Urinary bladder (tissue), 4 donors: Measurements from ENCODE around the gene TBC1D13. TPM values are rescaled to one million over a fixed set of nuclear protein-coding genes. Genes with fewer than 3 reads are reported as not detected.

Experiments used
- DNase-seq: peaks from one replicate; pipeline ENCODE4 v3.0.0-alpha.2; 2015; ENCODE audit errors: extremely low spot score
- H3K27ac ChIP-seq: one replicate; pipeline ENCODE4 v1.5.1; 2013; ENCODE audit warnings: low read depth, mild to moderate bottlenecking, moderate library complexity
- H3K36me3 ChIP-seq: one replicate; pipeline ENCODE4 v1.6.1; 2013; ENCODE audit warnings: mild to moderate bottlenecking, moderate library complexity; ENCODE audit not compliant: insufficient read depth
- H3K4me1 ChIP-seq: one replicate; pipeline ENCODE4 v1.6.1; 2013; ENCODE audit warnings: mild to moderate bottlenecking, moderate library complexity; ENCODE audit not compliant: insufficient read depth
- H3K4me3 ChIP-seq: one replicate; pipeline ENCODE4 v1.5.1; 2013; ENCODE audit warnings: low read depth, low read length
- WGBS: extraction: QIAGEN DNeasy Blood & Tissue Kit; methylation state at CpG from one replicate; pipeline ENCODE4 v1.1.7; 2013; 5-methylcytosine and 5-hydroxymethylcytosine counted together
- polyA plus RNA-seq: library from polyadenylated mRNA; stranded (reverse); fragments of 200-250 nt; gene quantifications from one replicate; pipeline ENCODE4 v1.2.3, GENCODE V29; 2013
- total RNA-seq: library from RNA; depleted of rRNA; stranded (reverse); fragments of >200 nt; gene quantifications from one replicate; pipeline ENCODE4 v1.2.3, GENCODE V29; 2014
- donor health status: healthy with polysubstance abuse.
- donor health status: healthy.

Gene TBC1D13
- total and polyA plus RNA-seq, 2 donors = 8.2 to 22.5 TPM

DNA sequence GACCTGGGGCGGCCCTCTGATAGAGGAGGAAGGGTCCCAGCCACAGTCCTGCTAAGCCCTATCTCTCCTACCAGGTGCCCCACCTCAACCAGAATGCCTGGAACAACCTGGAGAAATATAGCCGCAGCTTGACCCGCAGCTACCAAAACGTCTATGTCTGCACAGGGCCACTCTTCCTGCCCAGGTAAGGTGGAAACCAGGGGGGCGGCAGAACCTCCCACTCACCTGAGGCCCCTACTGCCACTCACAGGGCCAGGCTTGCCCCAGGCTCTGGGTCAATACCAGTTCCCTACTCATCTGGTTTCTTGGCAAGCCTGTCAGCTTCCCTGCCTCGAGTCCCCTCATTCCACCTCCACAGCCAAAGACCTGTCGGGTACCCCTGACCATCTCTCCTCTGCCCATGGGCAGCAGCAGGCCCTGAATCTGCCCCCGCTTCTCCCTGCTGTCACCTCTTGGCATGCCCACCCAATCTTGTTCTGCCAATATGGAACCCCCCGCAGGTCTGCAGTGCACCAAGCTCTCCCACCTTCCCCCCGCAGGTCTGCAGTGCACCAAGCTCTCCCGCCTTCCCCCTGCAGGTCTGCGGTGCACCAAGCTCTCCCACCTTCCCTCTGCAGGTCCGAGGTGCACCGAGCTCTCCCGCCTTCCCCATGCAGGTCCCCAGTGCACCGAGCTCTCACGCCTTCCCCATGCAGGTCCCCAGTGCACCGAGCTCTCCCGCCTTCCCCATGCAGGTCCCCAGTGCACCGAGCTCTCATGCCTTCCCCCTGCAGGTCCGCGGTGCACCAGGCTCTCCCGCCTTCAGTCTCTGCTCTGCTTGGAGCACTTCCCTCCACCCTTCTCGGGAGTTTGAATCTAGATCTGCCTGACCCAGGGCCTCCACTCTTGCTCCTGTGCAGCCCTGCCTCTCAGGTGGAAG, 33.9 kb downstream of the TBC1D13 start:
- no peak overlapping the region for H3K27ac ChIP-seq
- WGBS = 89% methylated on average over 24 of the region's 24 CpGs
- H3K4me3 ChIP-seq = no peak overlapping the region
- peaks cover 6% of the 10 kb centered on the region for H3K36me3 ChIP-seq
- no peak for DNase-seq
- no peaks in the 10 kb centered on the region for H3K4me1 ChIP-seq

DNA sequence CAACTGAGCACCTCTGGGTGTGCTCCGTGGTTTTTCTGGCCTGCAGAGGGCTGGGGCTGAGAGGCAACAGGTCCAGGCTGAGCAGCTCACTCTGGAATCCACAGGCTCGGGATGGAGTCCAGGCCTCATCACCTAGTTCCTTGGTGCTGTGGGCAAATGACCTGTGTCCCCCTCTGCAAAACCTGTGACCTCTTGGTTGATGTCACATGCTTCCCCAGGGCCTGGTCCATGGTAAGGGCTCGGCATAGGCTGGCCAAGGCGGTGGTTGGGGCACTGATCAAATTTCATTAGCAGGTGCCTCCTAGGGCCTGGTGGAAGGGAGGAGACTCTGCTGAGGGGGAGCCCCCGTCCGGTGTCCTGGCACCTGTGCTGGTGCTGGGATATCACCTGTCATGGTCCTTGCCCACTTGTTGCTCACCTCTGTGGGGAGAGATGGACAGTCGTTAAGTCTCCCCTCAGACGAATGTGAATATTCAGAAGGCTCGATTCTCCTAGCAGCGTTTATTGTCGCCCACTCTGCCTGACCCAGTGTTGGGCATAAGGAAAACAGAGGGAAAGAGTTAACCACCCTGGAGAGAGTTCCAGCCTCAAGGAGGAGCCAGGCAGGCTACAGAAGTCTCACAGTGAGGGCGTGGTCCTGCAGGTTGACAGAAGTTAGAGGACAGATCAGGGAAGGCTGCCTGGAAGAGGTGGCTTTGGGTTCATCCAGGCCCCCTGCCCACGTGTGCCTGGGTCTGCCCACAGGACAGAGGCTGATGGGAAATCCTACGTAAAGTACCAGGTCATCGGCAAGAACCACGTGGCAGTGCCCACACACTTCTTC, 34.7 kb downstream of the TBC1D13 start:
- whole genome bisulfite sequencing = 90% methylated on average over 16 of the region's 16 CpGs
- no peaks in the 10 kb centered on the region for H3K4me1 ChIP-seq
- DNase-seq = no peak
- H3K27ac ChIP-seq = no peak overlapping the region
- H3K4me3 ChIP-seq = no peak overlapping the region
- peaks cover 6% of the 10 kb centered on the region for H3K36me3 ChIP-seq

DNA sequence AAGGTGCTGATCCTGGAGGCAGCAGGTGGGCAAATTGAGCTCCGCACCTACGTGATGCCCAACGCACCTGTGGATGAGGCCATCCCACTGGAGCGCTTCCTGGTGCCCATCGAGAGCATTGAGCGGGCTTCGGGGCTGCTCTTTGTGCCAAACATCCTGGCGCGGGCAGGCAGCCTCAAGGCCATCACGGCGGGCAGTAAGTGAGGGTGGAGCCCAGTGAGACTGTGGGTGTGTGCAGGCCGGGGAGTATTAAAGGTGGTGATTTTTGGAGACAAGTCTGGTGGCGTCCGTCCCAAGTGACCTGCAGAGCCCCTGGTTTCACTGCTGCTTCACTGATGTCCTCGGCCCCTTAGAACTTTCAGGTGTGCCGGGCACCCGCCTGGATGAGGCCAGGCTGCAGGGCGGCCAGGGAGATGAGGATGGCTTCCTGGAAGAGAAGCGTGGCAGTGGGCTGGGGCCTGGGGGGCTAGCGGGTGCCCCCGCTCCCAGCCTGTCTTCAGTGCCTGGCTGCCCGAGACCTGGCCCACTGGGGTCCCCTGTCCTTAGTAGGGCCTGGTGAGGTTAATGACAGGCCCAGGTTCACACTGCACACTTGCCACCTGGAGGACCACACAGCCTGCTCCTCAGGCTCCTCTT, 35.5 kb downstream of the TBC1D13 start:
- 93% methylated on average over 22 of the region's 22 CpGs for WGBS
- H3K4me3 ChIP-seq = no peak overlapping the region

DNA sequence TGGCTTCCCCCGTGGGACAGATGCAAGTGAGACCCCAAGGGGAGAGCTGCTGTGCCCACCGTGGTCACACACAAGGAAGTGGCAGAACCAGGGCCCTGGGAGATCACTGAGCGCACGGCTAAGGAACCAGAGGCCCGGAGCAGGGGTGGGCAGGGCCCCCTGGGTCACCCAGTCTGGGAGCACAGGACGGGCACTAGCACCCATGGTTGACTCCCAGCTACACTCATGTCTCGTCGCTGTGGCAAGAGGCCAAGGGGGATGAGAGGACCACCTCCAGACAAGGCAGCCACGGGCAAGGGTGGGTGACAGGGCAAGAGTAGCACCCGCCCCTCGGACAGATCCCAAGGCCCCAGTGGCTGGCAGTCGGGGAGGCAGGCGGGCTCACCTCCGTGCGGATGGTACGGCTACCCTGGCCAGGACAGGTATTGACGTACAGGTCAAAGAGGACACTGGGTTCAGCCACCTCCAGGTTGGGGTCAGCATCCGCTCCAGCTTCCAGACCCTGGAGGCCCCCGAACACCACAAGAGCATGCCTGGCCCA, 36.4 kb downstream of the TBC1D13 start:
- H3K36me3 ChIP-seq = peaks cover 6% of the 10 kb centered on the region
- H3K27ac ChIP-seq = no peak overlapping the region
- H3K4me3 ChIP-seq = no peak overlapping the region
- no peak for DNase-seq
- H3K4me1 ChIP-seq = no peaks in the 10 kb centered on the region
- WGBS = 87% methylated on average over 19 of the region's 19 CpGs

More for the DNA sequence above, 35.5 kb downstream of the TBC1D13 start:
- DNase-seq = no peak
- no peaks in the 10 kb centered on the region for H3K4me1 ChIP-seq
- peaks cover 6% of the 10 kb centered on the region for H3K36me3 ChIP-seq
- H3K27ac ChIP-seq = no peak overlapping the region

DNA sequence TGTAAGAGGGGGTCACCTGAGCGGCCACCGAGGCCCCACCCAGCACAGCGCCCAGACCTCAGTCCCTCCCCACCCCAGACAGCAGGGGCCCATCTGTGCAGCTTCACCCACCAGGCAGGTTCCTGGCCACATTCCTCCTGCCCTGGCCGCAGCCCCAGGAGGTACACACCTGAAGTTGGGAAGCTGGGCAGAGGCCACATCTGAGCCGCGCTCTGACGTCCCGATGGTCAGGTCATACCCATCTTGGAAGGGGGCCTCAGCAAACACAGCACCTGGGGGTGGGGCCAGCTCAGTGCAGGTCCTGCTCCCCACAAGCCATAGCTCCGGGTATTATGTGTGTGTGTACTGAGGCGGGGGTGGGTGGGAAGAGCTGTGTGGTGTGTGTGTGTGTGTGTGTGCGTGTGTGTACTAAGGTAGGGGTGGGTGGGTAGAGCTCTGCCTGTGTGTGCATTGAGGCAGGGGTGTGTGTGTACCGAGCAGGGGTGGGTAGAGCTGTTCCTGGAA, 36.9 kb downstream of the TBC1D13 start:
- peaks cover 6% of the 10 kb centered on the region for H3K36me3 ChIP-seq
- 83% methylated on average over 12 of the region's 12 CpGs for WGBS
- H3K4me3 ChIP-seq = no peak overlapping the region
- DNase-seq = no peak
- no peak overlapping the region for H3K27ac ChIP-seq
- no peaks in the 10 kb centered on the region for H3K4me1 ChIP-seq

DNA sequence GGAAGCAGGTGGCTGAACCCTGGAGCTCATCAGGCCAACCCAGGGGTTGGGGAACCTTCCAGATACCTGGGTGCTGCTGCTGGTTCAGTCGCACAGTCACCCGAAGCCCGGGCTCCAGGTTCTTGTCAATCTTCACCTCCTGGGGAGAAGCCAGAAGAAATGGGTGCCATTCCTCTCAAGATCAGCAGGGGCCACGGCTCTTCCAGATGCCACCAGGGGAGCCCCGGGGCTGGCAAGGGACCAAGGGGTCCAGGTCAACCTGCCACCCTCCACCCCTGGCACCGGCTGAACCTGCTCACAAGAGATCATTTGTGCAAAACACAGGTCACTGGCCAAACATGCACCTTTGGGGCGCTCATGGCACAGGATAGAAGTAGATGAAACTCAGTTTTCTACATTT, 37.9 kb downstream of the TBC1D13 start:
- Histone ChIP-seq H3K27ac (no peak overlapping the region), H3K36me3 (peaks cover 6% of the 10 kb centered on the region), H3K4me1 (no peaks in the 10 kb centered on the region), H3K4me3 (no peak overlapping the region)
- WGBS = 89% methylated on average over 7 of the region's 7 CpGs
- no peak for DNase-seq

DNA sequence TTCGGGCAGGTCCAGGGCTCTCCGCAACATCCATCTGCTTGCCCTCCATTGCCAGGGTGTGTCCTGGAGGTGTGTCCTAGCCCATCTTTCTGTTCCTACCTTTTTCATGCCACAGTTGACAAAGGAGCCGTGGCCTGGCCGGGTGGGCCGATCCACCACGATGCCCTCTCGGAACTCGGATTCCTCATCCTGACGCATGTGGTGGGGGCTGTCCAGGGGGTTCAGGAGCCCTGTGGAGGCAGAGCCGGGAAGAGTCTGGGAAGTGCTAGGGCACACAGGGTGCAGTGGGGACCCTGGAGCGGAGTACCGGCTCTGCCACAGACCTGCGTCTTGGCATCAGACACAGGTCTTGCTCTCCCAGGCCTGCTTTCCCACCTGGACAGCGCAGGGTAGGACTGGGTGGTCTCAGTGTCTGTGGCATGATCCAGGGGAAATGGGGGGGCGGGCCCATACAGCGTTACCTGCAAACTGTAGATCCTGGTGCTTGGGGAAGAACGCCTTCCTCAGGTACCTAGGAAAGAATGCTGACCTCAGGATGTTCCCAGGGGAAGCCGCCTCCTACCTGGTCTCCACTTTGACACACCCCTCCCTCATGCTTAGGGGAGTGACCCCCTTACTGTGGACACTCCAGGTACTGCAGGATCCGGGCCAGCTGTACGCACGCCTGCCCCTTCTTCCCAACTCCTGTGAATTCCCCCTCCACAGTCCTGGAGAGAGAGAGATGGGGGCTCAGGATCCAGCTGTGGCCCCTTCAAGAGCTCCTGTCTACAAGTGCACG, 39.1 kb downstream of the TBC1D13 start:
- 95% methylated on average over 22 of the region's 22 CpGs for WGBS

DNA sequence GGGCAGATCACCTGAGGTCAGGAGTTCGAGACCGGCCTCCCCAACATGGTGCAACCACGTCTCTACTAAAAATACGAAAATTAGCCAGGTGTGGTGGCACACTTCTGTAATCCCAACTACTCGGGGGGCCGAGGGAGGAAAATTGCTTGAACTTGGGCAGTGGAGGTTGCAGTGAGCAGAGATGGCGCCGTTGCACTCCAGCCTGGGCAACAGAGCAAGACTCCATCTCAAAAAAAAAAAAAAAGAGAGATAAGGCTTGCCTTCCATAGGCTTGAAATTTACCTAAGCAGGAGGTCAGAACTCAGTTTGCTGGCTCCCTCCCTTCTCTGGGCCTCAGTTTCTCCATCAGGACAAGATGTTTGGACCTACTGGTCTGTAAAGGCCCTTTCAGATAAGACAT, 41.2 kb downstream of the TBC1D13 start:
- H3K27ac ChIP-seq = no peak overlapping the region
- H3K4me1 ChIP-seq = no peaks in the 10 kb centered on the region
- no peak for DNase-seq
- 91% methylated on average over 8 of the region's 8 CpGs for WGBS
- H3K36me3 ChIP-seq = peaks cover 2% of the 10 kb centered on the region
- H3K4me3 ChIP-seq = no peak overlapping the region

More for the DNA sequence above, 39.1 kb downstream of the TBC1D13 start:
- Histone ChIP-seq H3K27ac (no peak overlapping the region), H3K4me3 (no peak overlapping the region), H3K36me3 (peaks cover 6% of the 10 kb centered on the region), H3K4me1 (no peaks in the 10 kb centered on the region)
- no peak for DNase-seq

DNA sequence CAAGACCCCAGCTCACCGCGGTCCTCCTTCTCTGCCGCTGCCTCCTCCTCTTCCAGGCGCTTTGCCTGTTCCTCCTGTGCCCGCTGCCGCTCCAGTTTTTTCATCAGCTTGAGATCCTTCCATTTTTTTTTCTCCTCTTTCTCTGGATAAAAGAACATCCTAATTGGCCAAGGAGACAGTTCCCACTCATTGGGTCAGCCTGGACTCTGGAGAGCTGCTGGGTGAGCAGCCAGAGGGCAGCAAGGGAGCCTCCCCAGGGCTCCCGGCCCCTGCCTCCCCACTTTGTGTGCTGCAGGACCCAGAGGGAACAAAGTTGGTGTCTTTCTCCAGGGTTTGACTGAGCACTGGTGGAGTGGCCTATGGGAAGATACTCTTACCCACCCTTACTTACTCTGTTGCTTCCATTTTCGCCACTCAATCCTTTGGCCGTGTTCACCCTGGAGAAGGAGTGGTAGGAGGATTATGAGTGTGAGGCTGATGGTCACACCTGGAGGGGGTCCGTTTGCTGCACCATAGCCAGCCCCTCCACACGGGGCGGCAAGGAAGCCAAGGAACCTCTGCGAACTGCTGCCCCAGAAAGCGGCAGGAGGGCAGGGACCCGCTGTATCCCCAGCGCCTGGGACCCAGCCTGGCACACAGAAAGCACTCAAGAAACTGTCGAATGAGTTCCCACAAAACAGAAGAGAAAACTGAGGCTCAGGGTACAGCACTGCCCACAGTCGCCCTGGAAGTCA, 41.8 kb downstream of the TBC1D13 start:
- 32% methylated on average over 18 of the region's 18 CpGs for WGBS
- H3K36me3 ChIP-seq = peaks cover 2% of the 10 kb centered on the region
- no peaks in the 10 kb centered on the region for H3K4me1 ChIP-seq
- H3K27ac ChIP-seq = no peak overlapping the region
- H3K4me3 ChIP-seq = peak overlapping the region; percentile 80
- no peak for DNase-seq

DNA sequence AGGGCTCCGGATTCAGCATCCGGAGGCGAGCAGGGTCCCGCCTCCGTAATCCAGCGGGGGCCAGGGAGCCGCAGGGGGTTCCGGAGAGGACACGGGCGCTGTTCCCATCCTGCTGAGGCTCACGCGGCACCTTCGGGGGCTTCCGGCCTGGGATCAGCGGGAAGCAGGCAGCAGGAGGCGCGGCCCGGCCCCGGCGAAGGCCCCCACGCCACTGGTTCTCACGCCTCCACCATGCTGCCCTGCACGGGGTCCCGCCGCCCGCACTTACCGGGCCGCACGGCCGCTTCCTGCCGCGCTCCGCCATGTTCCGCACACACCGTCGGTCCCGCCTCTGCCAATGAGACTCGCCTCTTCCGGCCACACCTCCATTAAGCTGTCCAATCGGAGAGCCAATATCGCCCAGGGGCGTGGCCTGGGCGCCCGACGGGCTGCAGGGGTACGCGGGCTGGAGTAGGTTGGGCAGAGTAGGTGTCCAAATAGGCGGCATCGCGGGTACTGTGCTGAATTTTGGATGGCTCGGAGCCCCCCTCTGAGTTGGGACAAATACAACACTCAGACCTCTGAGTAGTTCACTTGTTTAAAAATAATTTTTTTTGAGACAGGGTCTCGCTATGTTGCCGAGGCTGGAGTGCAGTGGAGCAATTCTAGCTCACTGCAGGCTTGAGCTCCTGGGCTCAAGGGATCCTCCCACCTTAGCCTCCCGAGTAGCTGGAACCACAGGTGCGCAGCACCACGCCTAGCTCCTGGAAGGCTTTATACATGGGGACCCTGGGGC, 42.6 kb downstream of the TBC1D13 start, which contains the start of gene SPOUT1:
Gene SPOUT1, minus strand, starts transcription at position 318 of the 775 bp plus-strand sequence. Its CDS starts 14 bp downstream, at position 304.
- DNase-seq = peak; percentile 84
- Histone ChIP-seq H3K4me1 (no peaks in the 10 kb centered on the region), H3K36me3 (no peaks in the 10 kb centered on the region), H3K27ac (peak within 1 kb of the TSS; percentile 26), H3K4me3 (peak within 1 kb of the TSS; percentile 80)
- WGBS = under 1% methylated on average over 56 of the region's 56 CpGs

DNA sequence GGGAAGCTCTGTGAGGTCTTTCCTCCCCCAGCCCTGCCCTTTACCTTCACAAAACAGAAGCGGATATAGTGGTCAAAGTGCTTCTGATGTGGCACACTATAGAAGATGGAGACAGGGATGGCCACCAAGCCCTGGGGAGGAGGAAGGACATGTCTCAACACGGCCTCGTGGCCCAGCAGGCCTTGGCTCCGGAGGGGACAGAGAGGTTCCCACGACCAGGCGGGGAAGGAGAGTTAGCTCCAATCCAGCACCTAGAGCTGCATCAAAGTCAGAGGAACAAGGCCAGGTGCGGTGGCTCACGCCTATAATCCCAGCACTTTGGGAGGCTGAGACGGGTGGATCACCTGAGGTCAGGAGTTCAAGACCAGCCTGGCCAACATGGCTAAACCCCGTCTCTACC, 46.6 kb downstream of the TBC1D13 start:
- WGBS = 90% methylated on average over 10 of the region's 10 CpGs
- H3K27ac ChIP-seq = no peak overlapping the region
- H3K36me3 ChIP-seq = no peaks in the 10 kb centered on the region
- H3K4me3 ChIP-seq = no peak overlapping the region
- H3K4me1 ChIP-seq = no peaks in the 10 kb centered on the region
- no peak for DNase-seq
